ENCODE data around the gene FIP1L1.

Gene FIP1L1

DNA sequence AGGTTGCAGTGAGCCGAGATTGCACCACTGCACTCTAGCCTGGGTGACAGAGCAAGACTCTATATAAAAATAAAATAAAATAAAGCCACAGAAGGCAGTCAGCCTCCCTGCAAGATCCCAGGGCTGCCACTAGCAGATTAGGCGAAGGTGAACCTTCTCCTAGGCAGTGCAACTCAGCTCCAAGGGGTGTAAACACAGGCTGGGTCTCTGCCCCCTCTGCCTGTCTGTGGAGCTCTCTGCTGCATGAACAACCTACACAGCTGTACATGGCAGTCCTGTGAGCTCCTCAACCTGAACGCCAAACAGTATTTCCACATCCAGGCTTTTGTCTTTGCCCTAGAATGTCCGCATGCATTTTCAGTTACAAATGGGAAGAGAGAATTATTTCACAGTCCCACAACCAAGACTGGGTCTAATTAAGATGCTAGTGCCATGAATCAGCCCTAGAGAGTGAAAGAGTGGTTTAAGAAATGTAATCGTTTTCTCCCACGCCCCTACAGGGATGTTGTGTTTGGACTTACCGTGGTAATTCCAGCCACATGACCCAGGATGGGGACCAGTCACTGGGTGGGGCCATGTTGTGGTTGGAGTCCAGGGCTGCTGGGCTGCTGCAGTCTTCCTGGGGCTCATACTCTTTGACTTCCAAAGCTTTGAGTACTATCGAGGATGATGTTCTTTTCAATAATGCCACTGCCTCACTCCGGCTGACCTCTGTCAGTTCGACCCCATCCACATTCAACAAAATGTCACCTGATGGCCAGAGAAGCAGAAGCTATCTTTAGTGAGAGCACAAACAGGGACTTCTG, 99.0 kb downstream of the FIP1L1 start:
- DNase-seq (ENCODE audit: low read depth): peak; percentile 90

GRCh38 chr4:53477038-53477565, 99.7 kb downstream of the FIP1L1 start:
- no peak for DNase-seq (ENCODE audit: low read depth)

GRCh38 chr4:53477636-53478035, 100.2 kb downstream of the FIP1L1 start:
- no peak for DNase-seq (ENCODE audit: low read depth)

DNA sequence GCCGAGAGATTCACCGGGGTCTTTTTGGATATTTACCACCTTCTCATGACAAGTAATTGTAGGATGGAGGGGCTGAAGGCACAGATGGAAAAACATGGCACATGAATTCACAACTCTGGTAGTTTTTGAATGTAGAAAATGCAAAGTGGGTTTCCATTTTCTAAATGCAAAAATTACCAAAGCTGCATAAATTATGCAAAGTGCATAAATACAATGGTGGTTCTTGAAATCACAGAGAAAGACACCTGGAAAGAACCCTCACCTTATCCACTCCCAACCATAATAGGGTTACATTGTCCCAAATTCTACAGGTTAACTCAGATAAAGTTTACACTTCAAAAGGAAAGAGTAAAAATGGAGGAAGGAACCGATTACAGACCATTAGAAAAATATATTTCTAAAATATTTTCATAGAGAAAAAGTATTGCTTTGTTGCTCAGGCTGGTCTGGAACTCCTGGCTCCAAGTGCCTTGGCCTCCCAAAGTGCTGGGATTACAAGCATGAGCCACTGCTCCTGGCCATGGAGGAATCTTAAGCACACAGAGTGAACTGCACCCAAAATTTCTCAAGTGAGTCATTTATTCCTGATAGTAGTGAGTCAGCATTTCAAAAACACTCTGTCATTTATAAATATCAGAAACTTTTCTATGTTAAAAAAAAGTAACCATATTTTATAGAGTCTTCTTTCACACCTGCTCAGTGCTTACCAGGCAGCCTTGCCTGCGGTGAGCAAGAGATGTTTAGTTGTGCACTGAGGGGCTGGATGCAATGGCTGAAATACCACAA, 101.4 kb downstream of the FIP1L1 start:
- peak; percentile 80 for DNase-seq (ENCODE audit: low read depth)

GRCh38 chr4:53479736-53480525, 102.5 kb downstream of the FIP1L1 start:
- peak; percentile 62 for DNase-seq (ENCODE audit: low read depth)

- no peak for DNase-seq (ENCODE audit: low read depth)
Measured at GRCh38 chr4:53480909-53481308, 103.5 kb downstream of the FIP1L1 start.

DNA sequence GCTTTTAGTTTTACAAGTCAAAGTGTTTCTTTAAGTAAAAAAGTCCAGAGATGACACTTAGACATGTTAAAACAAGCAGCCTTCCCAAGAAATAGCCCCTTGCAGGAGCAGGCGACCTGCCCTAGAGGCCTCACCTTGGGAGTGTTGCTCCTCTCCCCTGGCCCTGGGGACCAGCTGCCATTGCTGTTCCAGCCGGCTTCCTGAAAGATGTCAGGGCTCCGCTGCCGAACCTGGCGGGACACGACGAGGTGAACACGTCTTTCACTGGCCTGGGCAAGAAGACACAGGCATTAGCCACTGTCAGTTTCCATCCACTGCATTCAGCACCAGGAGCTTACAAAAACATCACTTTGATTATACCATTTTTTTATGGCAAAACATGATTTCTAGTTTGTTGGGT, 104.1 kb downstream of the FIP1L1 start:
- no peak for DNase-seq (ENCODE audit: low read depth)

DNA sequence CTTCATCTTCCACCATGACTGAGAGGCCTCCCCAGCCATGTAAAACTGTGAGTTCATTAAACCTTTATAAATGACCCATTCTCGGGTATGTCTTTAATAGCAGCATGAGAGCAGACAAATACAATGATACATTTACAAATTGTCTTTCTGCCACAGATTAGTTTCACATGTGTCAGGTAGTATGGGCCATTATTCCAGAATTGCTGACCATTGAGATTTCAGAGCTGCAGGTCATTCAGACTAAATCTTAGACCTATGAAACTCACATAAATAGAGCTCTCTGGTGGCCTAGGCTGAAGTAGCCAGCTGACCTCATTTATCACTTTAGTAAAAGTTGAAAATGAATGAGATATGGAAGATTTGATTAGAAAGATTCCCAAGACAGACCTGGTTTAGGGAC, 105.8 kb downstream of the FIP1L1 start:
- DNase-seq (ENCODE audit: low read depth): no peak

DNA sequence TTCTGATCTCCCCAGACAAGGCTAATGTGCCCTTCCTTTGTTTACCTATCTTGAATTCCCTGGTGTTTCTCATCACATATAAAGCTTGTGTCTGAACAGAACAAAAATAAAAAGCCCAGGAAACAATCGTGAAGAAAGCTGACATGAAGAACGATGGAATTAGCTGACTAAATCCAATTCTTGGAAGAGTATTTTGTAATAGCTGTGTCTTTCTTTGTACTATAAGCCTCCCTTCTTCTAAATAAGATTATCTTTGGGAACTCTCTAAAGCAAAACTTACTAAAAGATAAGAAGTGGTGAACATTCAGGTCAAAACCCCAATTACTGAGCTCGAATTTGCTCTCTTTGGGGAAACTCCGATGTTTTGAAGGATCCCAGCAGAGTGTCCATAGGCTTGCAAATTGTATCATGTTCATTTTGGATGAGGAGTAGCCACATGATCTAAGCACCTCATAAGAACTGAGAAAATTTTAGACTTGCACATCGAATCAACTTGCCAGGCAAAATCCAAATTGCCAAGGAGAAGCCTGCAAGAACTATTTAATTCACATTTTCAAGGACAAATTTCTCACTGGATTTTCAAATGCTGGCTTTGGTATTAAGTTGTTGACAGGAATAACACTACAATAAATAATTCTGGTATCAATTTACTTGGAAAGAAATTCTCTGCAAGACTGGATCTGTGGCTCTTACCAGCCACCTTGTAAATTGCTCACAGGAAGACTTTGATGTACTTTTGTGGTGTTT, 107.6 kb downstream of the FIP1L1 start:
- DNase-seq (ENCODE audit: low read depth): no peak

DNA sequence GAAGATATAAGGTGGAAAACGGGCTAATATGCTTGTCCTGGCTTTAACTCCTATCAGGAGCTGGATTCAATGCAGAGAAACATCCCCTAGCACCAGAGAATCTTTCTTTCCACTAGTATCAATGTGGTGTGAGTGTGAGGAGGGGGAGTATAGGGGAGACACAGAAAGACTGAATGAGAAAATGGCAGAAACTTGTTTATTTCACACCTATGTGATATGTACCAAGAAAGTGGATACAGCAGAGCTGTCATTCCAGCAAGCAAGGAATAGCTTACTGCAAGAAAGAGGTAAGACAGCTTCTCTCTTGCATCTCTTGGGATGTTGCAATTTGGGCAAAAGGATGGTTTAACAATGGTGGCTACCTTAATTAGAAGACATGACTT, 108.2 kb downstream of the FIP1L1 start:
- DNase-seq (ENCODE audit: low read depth): no peak

DNA sequence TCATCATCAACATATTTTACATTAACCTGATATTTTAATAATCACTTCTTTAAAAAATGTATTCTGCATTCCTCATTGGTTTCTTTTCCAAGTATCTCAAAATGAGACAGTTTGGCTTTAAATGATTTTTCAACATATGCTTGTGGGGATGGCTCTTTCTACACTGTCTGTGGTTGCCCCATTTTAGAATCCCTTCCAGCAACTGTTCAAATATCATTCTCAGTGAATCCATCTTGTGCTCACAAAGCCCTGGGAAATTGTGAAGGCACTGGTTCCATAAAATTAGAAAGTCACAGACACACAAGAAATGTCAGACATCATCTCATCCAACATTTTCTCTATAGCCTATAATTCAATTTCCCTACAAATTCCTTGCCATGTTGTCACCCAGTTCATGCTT, 110.3 kb downstream of the FIP1L1 start:
- no peak for DNase-seq (ENCODE audit: low read depth)

DNA sequence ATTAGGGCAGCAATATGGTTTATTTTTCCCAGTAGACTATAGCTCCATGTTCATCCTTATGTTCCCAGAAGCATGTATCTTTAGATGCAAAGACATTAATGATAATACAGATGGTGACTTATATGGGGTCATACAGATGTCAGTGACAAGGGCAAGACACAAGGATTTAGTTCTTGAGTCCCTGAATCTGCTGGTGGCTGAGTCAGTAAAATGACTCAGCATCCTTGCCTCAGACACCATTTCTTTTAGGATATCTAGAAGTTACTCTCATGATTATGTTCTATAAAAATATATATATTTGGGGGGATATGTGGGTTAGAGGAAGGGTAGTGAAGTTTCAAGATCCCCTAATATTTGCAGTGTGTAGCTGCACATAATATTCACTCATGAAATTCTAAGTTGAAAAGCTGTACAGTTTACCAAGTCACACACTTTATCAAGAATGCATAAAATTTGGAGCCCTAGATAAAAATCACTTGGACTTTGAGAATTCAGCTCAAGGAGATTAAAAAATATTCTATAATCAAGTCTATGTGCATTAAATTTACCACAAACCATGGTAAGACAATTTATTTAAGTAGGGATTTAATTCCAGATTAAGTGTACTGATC, 111.9 kb downstream of the FIP1L1 start:
- DNase-seq (ENCODE audit: low read depth): peak; percentile 70

DNA sequence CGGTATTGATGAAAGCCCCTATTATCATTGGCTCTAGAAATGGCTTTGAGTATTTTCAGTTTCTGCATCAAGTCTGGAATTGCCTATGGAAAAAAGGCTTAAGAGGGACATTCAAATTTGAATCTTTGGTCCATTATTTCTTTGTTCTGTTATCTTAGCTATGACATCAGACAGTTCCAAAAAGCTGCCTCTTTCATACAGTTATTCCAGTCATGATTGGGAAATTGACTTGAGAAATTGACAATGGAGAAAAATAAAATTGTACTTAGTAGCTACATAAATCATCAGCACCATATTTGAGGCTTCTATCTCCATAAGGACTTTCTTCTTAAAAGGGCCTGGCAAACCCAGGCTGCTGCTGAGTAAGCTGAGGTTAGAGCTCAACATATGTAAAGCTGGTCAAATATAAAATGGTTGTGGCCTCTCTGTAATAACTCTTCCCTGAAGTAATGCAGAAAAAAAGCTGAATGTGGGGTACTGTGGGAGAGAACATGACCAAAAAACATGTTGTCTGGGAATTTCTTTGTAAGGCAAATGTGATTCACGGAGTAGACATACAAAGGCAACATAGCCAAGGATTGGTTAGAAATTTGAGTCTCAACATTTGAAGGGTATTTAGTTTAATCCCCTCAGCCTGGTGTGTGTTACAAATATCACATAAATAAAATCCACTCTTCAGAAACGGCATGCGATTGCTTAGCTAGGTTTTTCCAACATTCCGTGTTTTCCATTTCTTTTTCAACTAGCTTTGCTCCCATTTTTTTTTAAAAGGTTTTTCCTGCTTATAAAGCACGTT, 112.9 kb downstream of the FIP1L1 start:
- DNase-seq (ENCODE audit: low read depth): no peak

GRCh38 chr4:53490965-53491622, 113.7 kb downstream of the FIP1L1 start:
- peak; percentile 81 for DNase-seq (ENCODE audit: low read depth)

DNA sequence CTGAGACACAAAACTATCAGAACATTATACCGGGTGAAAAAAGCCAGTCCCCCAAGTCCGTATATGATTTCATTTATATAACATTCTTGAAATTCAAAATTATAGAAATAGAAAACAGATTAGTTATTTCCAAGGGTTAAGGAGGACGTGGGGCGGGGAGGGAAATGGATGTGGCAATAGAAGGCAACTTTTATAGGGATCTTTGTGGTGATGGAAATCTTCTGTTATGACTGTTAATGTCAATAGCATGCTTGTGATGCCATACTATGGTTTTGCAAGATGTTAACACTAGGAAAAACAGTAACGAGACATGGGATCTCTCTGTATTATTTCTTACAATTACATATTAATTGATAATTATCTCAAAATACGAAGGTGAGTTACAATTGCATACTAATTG, 117.4 kb downstream of the FIP1L1 start:
- no peak for DNase-seq (ENCODE audit: low read depth)

- no peak for DNase-seq (ENCODE audit: low read depth)
Measured at GRCh38 chr4:53497487-53498244, 120.2 kb downstream of the FIP1L1 start.

GRCh38 chr4:53498706-53499105, 121.3 kb downstream of the FIP1L1 start:
- DNase-seq (ENCODE audit: low read depth): no peak

DNA sequence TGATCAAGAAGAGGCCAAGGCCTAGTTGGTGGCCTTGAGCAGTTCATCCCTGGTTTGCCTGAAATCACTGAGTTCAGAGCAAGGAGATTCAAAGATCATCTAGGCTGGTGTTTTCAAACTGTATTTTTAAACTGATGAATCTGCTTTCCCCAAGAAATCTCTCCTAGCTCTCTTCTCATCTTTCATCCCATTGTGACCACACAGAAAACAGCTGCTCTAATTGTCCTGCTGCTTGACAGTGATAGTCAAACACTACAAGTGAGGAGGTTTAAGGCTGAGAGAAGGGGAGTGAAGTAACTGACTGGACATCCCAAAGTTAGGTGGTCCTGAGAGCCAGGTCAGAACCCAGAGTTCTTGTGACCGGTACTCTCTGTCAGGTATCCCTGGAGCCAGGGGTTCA, 122.3 kb downstream of the FIP1L1 start:
- DNase-seq (ENCODE audit: low read depth): no peak

DNA sequence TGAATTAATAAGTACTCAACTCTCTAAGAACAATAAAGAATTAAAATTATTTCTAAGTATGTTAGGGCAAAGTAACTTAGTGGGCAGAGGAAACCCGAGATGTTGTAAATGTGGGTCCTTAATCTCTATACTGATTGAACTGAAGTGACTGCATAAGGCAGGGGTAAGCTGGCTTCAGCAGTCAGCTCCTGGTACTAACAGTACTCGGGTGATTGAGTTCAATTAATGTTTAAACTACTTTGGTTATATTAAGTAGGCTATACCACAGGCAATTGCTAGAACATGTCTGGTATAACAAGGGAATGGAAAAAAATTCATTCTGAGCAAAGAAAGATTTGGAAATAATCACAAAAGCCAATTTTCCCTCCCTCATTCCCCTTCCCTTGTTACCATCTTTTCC, 123.1 kb downstream of the FIP1L1 start:
- no peak for DNase-seq (ENCODE audit: low read depth)
